ENCODE results near the gene MEGF10.

MEGF10 gene

GRCh38 chr5:127423173-127423798 lies 132.7 kb downstream of the MEGF10 start:
- H3K27ac ChIP-seq = no peak overlapping the region
- TF ChIP-seq, protein P1, sequence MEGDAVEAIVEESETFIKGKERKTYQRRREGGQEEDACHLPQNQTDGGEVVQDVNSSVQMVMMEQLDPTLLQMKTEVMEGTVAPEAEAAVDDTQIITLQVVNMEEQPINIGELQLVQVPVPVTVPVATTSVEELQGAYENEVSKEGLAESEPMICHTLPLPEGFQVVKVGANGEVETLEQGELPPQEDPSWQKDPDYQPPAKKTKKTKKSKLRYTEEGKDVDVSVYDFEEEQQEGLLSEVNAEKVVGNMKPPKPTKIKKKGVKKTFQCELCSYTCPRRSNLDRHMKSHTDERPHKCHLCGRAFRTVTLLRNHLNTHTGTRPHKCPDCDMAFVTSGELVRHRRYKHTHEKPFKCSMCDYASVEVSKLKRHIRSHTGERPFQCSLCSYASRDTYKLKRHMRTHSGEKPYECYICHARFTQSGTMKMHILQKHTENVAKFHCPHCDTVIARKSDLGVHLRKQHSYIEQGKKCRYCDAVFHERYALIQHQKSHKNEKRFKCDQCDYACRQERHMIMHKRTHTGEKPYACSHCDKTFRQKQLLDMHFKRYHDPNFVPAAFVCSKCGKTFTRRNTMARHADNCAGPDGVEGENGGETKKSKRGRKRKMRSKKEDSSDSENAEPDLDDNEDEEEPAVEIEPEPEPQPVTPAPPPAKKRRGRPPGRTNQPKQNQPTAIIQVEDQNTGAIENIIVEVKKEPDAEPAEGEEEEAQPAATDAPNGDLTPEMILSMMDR (conservative IDR thresholded peaks at IDR 0.05) = no peak

- H3K27ac ChIP-seq = no peak overlapping the region
- TF ChIP-seq, protein P1 (conservative IDR thresholded peaks at IDR 0.05) = no peak
Measured at GRCh38 chr5:127425037-127425436, 134.4 kb downstream of the MEGF10 start.

DNA sequence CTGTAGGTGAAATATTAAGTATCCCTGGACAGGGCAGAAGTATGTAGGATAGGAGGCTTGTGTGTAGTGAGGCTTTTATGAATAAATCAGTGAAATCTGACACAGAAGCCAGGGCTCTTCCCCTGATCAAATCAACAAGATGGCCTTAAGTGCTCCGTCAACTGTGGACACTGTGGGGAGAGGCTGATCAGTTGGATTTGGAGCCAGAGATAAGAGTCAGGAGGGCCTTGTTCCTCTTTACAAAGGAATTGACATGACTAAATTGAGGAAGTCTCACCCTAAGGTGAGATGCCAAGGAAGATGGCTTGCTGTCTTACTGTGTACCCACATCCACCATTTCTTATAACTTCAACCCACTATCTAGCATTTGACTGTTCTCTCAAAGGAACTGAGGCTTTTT lies 135.3 kb downstream of the MEGF10 start:
- TF ChIP-seq, protein P1 (conservative IDR thresholded peaks at IDR 0.05) = no peak

GRCh38 chr5:127426661-127427060 lies 136.1 kb downstream of the MEGF10 start:
- no peak overlapping the region for H3K27ac ChIP-seq

More for the DNA sequence above, 135.3 kb downstream of the MEGF10 start:
- no peak overlapping the region for H3K27ac ChIP-seq

GRCh38 chr5:127428276-127428675 lies 137.7 kb downstream of the MEGF10 start:
- H3K27ac ChIP-seq = no peak overlapping the region
- TF ChIP-seq, protein P1 (conservative IDR thresholded peaks at IDR 0.05) = no peak

More at GRCh38 chr5:127426661-127427060, 136.1 kb downstream of the MEGF10 start:
- TF ChIP-seq, protein P1 (conservative IDR thresholded peaks at IDR 0.05) = no peak

DNA sequence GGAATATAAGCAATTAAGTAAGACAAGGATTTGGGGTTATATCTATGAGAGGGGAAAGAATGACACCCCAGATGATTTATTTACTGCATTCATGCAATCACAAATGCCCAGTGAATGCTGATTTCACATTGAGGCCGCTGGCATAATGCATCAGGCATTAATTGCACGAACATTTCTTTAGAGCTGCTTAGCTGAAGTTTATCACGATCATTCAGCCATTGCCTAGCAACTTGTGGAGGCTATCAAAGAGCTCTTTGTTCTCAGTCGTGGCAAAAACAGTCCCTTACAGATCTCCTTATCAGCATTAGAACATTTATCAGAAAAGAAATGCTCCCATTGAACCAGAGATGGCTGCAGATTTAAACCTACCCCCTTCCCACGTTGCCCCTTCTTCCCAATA lies 138.2 kb downstream of the MEGF10 start:
- no peak overlapping the region for H3K27ac ChIP-seq
- TF ChIP-seq, protein P1 (conservative IDR thresholded peaks at IDR 0.05) = no peak

DNA sequence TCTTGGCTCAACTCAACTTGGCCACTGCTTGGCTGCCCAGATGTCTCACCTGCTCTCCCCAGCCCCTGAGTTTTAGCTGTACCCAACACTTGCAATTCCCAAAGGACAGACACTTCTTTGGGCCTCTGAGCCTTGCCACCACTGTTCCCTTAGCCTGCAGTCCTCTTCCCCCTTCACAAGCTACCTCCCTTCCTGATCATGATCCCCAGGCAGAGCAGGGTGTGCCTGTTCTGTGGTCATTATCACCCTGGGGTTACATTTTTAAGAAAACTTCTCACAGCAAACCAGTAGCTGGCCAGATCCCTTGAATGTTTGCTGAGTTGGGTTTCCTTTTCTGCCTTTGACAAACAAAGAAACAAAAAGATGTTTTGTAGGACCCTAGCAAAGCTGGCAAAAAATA lies 139.3 kb downstream of the MEGF10 start:
- TF ChIP-seq, protein P1 (conservative IDR thresholded peaks at IDR 0.05) = no peak
- no peak overlapping the region for H3K27ac ChIP-seq
